Loucy (cell line): ENCODE results near the gene LRRC46.

Experiments used
- H2AFZ ChIP-seq: fragments of 200-600 bp; sonication (generic); 2 replicates; pipeline ENCODE4 v1.6.0; 2016; ENCODE audit warnings: antibody characterized with exemption, mild to moderate bottlenecking, low read length, moderate library complexity
- H3F3A ChIP-seq: fragments of 200-600 bp; 2 replicates; pipeline ENCODE4 v1.6.0; 2016; ENCODE audit warnings: antibody characterized with exemption, low read depth, mild to moderate bottlenecking
- H3K27me3 ChIP-seq: fragments of 200-600 bp; sonication (generic); 2 replicates; pipeline ENCODE4 v1.6.1; 2014; ENCODE audit warnings: low read length, mild to moderate bottlenecking; ENCODE audit not compliant: insufficient read depth, poor library complexity, severe bottlenecking
- H3K36me3 ChIP-seq: fragments of 200-600 bp; sonication (generic); 2 replicates; pipeline ENCODE4 v1.6.1; 2016; ENCODE audit warnings: low read length; ENCODE audit not compliant: insufficient read depth
- H3K4me1 ChIP-seq: fragments of 200-600 bp; sonication (generic); 2 replicates; pipeline ENCODE4 v1.5.1; 2014; ENCODE audit warnings: low read length, mild to moderate bottlenecking; ENCODE audit not compliant: insufficient read depth, poor library complexity, severe bottlenecking
- H3K4me2 ChIP-seq: fragments of 200-600 bp; sonication (generic); 2 replicates; pipeline ENCODE4 v1.6.0; 2014; ENCODE audit warnings: antibody characterized with exemption, low read length, low read depth, mild to moderate bottlenecking; ENCODE audit not compliant: poor library complexity, severe bottlenecking
- H3K4me3 ChIP-seq: fragments of 200-600 bp; sonication (generic); 2 replicates; pipeline ENCODE4 v1.5.1; 2014; ENCODE audit warnings: low read length, mild to moderate bottlenecking, mixed read lengths; ENCODE audit not compliant: poor library complexity, severe bottlenecking
- H3K79me2 ChIP-seq: fragments of 200-600 bp; sonication (generic); 2 replicates; pipeline ENCODE4 v1.6.1; 2014; ENCODE audit warnings: low read length; ENCODE audit not compliant: insufficient read depth
- H3K9ac ChIP-seq: fragments of 200-600 bp; sonication (generic); 2 replicates; pipeline ENCODE4 v1.6.0; 2014; ENCODE audit warnings: mild to moderate bottlenecking, low read depth, low read length, moderate library complexity; ENCODE audit not compliant: poor library complexity, severe bottlenecking
- H3K9me2 ChIP-seq: fragments of 200-600 bp; sonication (generic); replicated peaks from 2 replicates; pipeline ENCODE4 v1.6.1; 2016; ENCODE audit warnings: low read depth, low read length, mixed read lengths
- H3K9me3 ChIP-seq: fragments of 200-600 bp; sonication (generic); 2 replicates; pipeline ENCODE4 v1.6.1; 2014; ENCODE audit warnings: mild to moderate bottlenecking, antibody characterized with exemption, low read length, low read depth; ENCODE audit not compliant: insufficient read depth
- H4K20me1 ChIP-seq: fragments of 200-600 bp; sonication (generic); 2 replicates; pipeline ENCODE4 v1.6.0; 2014; ENCODE audit warnings: antibody characterized with exemption, low read length, mild to moderate bottlenecking; ENCODE audit not compliant: insufficient read depth, poor library complexity, severe bottlenecking
- CTCF ChIP-seq: fragments of 200-600 bp; sonication (generic); conservative IDR thresholded peaks from 2 replicates; pipeline ENCODE4 v1.5.1; 2014; ENCODE audit warnings: mild to moderate bottlenecking, antibody characterized with exemption, low read length
- EZH2phosphoT487 ChIP-seq: fragments of 200-600 bp; IDR thresholded peaks from 2 replicates; pipeline ENCODE4 v1.6.1; 2018; ENCODE audit warnings: antibody characterized with exemption, mild to moderate bottlenecking, moderate library complexity, borderline replicate concordance

LRRC46 gene

GRCh38 chr17:47801906-47802305, 29.6 kb upstream of the LRRC46 start:
- no peaks in the 10 kb centered on the region for H3K9me2 ChIP-seq
- H3K79me2 ChIP-seq, result no peaks in the 10 kb centered on the region
- no peaks in the 10 kb centered on the region for H3K27me3 ChIP-seq
- no peaks in the 10 kb centered on the region for H4K20me1 ChIP-seq
- H3K4me3 ChIP-seq, result no peak overlapping the region
- H3K9me3 ChIP-seq, result no peaks in the 10 kb centered on the region
- no peak overlapping the region for H2AFZ ChIP-seq
- H3F3A ChIP-seq, result no peaks in the 10 kb centered on the region
- H3K36me3 ChIP-seq, result no peaks in the 10 kb centered on the region
- no peaks in the 10 kb centered on the region for H3K4me1 ChIP-seq
- no peak overlapping the region for H3K4me2 ChIP-seq
- no peak for TF ChIP-seq CTCF
- no peak for TF ChIP-seq EZH2phosphoT487
- H3K9ac ChIP-seq, result no peak overlapping the region

GRCh38 chr17:47802341-47803022, 29.0 kb upstream of the LRRC46 start:
- Histone ChIP-seq H3K4me2 (no peak overlapping the region), H3K9me2 (no peaks in the 10 kb centered on the region), H2AFZ (no peak overlapping the region), H3K79me2 (no peaks in the 10 kb centered on the region), H3F3A (no peaks in the 10 kb centered on the region), H4K20me1 (no peaks in the 10 kb centered on the region), H3K36me3 (no peaks in the 10 kb centered on the region), H3K9ac (no peak overlapping the region), H3K4me1 (no peaks in the 10 kb centered on the region), H3K9me3 (no peaks in the 10 kb centered on the region), H3K4me3 (no peak overlapping the region), H3K27me3 (no peaks in the 10 kb centered on the region)
- TF ChIP-seq CTCF, result peak; percentile 72
- no peak for TF ChIP-seq EZH2phosphoT487

GRCh38 chr17:47803201-47803600, 28.3 kb upstream of the LRRC46 start:
- Histone ChIP-seq H4K20me1 (no peaks in the 10 kb centered on the region), H3K36me3 (peaks cover under 1% of the 10 kb centered on the region; the same call in 1 of the 2 replicates), H3F3A (no peaks in the 10 kb centered on the region), H3K4me3 (no peak overlapping the region), H3K79me2 (no peaks in the 10 kb centered on the region), H3K27me3 (no peaks in the 10 kb centered on the region), H2AFZ (no peak overlapping the region), H3K9me3 (no peaks in the 10 kb centered on the region), H3K9ac (no peak overlapping the region), H3K4me1 (no peaks in the 10 kb centered on the region), H3K4me2 (no peak overlapping the region), H3K9me2 (no peaks in the 10 kb centered on the region)
- no peak for TF ChIP-seq CTCF
- TF ChIP-seq EZH2phosphoT487, result no peak
